PFSK-1 (cell line): ENCODE measurements around the gene ATP13A2.

Source experiments
- FOXP2 ChIP-seq: optimal IDR thresholded peaks from 2 replicates; pipeline ENCODE3; 2011; ENCODE audit warnings: borderline replicate concordance, control low read depth, inconsistent platforms; ENCODE audit not compliant: insufficient read depth; ENCODE audit errors: extremely low read length, extremely low read depth
- POLR2AphosphoS5 ChIP-seq: IDR thresholded peaks from 2 replicates; pipeline ENCODE4 v1.6.1; 2012; ENCODE audit warnings: low read depth, mild to moderate bottlenecking, control low read depth, low read length, moderate library complexity
- REST ChIP-seq, 2 experiments: IDR thresholded peaks; 2 replicates each; pipeline versions ENCODE4 v1.6.1 to v1.8.0; 2011 to 2012; ENCODE audit warnings: low read depth in 2 of 2, low read length in 2 of 2, control low read depth in 1 of 2, inconsistent platforms in 1 of 2, mild to moderate bottlenecking in 1 of 2, moderate library complexity in 1 of 2; ENCODE audit not compliant: insufficient read depth in 1 of 2
- SIN3A ChIP-seq: IDR thresholded peaks from 2 replicates; pipeline ENCODE4 v1.6.1; 2012; ENCODE audit warnings: mild to moderate bottlenecking, low read length, moderate library complexity, borderline replicate concordance; ENCODE audit not compliant: insufficient read depth
- TAF1 ChIP-seq: IDR thresholded peaks from 2 replicates; pipeline ENCODE4 v1.6.1; 2012; ENCODE audit warnings: low read length, control low read depth, borderline replicate concordance; ENCODE audit not compliant: insufficient read depth

Gene ATP13A2

GRCh38 chr1:16966282-16966681, 45.4 kb downstream of the ATP13A2 start:
- TF ChIP-seq REST (IDR thresholded peaks at IDR 0.05; ENCODE audit: insufficient read depth in 1 of 2, low read depth in 2 of 2, low read length in 2 of 2) (no peak), TAF1 (no peak), SIN3A (no peak), POLR2AphosphoS5 (no peak), FOXP2 (no peak)

DNA sequence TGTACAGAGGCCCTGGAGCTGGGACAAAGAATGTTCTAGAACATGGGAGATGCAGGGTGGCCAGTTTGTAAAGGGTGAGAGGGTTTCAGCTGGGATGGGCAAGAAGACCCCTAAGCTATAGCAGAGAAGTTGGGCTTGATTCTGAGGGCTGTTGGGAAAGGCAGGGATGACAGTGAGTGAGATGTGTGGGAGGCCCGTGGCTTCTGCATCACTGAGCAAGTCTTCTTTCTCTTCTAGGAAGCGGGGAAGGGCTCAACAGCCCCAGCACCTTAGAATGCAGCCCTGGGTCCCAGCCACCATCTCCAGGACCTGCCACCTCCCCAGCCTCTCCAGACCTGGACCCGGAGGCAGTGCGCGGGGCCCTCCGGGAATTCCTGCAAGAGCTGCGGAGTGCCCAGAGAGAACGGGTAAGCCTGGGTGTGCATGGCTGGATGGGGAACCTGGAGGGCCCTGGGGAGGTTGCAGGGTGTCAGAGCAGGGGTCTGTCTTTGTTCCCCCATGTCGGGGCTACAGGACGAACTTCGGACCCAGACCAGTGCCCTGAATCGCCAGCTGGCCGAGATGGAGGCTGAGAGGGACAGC, 46.2 kb downstream of the ATP13A2 start:
- no peak for TF ChIP-seq SIN3A
- no peak for TF ChIP-seq REST (IDR thresholded peaks at IDR 0.05; ENCODE audit: insufficient read depth in 1 of 2, low read depth in 2 of 2, low read length in 2 of 2)
- no peak for TF ChIP-seq FOXP2
- no peak for TF ChIP-seq TAF1
- TF ChIP-seq POLR2AphosphoS5: no peak

- no peak for TF ChIP-seq SIN3A
- TF ChIP-seq FOXP2: no peak
- TF ChIP-seq TAF1: no peak
- TF ChIP-seq POLR2AphosphoS5: no peak
- TF ChIP-seq REST (IDR thresholded peaks at IDR 0.05; ENCODE audit: insufficient read depth in 1 of 2, low read depth in 2 of 2, low read length in 2 of 2): no peak
These were observed 50.2 kb downstream of the ATP13A2 start for GRCh38 chr1:16961297-16962133.

DNA sequence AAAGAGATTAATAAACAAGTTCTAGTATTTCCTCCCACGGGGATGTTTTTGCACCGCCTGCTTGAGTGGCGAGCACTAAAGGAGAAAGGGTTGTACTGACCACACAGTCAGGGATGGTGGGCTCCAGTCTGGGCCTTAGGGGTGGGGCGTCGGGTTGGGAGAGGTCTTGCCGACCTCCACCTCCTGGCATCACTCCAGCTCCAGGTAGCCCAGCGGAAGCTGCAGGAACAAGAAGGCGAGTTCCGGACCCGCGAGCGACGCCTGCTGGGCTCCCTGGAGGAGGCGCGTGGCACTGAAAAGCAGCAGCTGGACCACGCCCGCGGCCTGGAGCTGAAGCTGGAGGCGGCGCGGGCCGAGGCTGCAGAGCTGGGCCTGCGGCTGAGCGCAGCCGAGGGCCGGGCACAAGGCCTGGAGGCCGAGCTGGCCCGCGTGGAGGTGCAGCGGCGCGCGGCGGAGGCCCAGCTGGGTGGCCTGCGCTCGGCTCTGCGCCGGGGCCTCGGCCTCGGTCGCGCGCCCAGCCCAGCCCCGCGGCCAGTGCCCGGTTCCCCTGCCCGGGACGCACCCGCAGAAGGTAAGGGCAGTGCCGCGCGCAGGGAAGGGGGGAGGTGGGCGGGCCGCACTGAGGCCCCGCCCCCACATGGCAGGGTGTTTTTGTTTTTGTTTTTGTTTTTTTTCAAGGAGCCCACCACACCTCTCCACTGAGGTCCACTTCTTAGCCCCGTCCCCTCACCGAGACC, 51.0 kb downstream of the ATP13A2 start:
- TF ChIP-seq REST (IDR thresholded peaks at IDR 0.05; ENCODE audit: insufficient read depth in 1 of 2, low read depth in 2 of 2, low read length in 2 of 2): no peak
